Lower leg skin (tissue), 4 donors: ENCODE results near the gene ARHGEF4. TPM values are rescaled to one million over a fixed set of nuclear protein-coding genes. Genes with fewer than 3 reads are reported as not detected.
A peak's percentile ranks its signal among the peaks of the same experiment; 100 is the strongest.

Source experiments
- DNase-seq, 2 donors: peaks; one replicate each; pipeline ENCODE4 v3.0.0-alpha.2; 2019; ENCODE audit warnings: low spot score in 2 of 2
- H3K4me3 ChIP-seq: fragments of 200-600 bp; sonication (generic); 2 replicates; pipeline ENCODE4 v1.5.1; 2017; ENCODE audit warnings: mild to moderate bottlenecking, low read depth; ENCODE audit not compliant: poor library complexity, severe bottlenecking
- POLR2A ChIP-seq, 2 donors: fragments of 450-650 bp; IDR thresholded peaks; one replicate each; pipeline ENCODE4 v1.6.1; 2016 to 2017; ENCODE audit warnings: antibody characterized with exemption in 2 of 2, mild to moderate bottlenecking in 1 of 2, moderate library complexity in 1 of 2
- WGBS, 2 donors: methylation state at CpG; one replicate each; pipeline ENCODE4 v1.1.5; 2018; 5-methylcytosine and 5-hydroxymethylcytosine counted together
- intact Hi-C: fragments of 100-400 bp; cut with DNase I; formaldehyde crosslinking; loops from one replicate; pipeline ENCODE4 v1.15.0; 2023; ENCODE audit warnings: low total_unique reads
- total RNA-seq, 4 donors: library from RNA; depleted of rRNA; stranded (reverse); fragments of >200 nt; gene quantifications; one replicate each; pipeline ENCODE4 v1.1.0, GENCODE V29; 2016
- TF ChIP-seq, protein P1 (sequence below), 3 donors: fragments of 450-650 bp; IDR thresholded peaks; one replicate each; pipeline ENCODE4 v1.5.1; 2016; ENCODE audit warnings: antibody characterized with exemption in 3 of 3, mild to moderate bottlenecking in 3 of 3, moderate library complexity in 2 of 3

Gene ARHGEF4
- total RNA-seq, 4 donors from 2014 or later, result 106 to 220 (median 120) TPM

DNA sequence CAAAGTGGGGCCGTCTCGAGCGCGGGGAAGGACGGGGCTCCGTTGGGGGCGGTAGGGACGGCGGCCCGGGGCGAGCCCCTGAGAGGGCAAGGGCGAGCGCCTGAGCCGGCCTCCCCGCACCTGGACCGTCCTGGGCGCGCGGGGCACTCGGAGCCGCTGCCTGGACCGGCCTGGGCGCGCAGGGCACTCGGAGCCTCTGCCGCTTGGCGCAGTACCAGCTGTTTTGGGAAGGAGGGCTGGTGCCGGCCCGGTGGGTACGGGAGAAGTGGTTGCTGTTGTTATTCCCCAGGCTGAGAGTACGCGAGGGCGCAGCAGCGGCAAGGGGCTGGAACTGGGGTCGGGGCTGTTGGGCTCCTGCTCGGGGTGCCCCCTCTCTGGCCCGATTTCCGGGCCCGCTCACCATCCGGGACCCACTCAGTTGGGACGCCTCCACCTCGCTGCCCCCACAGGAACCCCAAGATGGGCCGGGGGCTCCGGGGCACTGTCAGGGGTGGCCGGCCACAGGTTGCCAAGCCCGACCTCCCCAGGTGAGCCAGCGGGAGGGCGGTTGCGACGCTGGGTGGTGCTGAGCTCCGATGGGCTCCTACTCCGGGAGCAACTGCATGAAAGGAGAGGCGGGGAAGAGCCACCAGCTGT is 579 bp downstream of the ARHGEF4 start:
- TF ChIP-seq POLR2A (IDR thresholded peaks at IDR 0.05), result no peak
- TF ChIP-seq, protein P1, sequence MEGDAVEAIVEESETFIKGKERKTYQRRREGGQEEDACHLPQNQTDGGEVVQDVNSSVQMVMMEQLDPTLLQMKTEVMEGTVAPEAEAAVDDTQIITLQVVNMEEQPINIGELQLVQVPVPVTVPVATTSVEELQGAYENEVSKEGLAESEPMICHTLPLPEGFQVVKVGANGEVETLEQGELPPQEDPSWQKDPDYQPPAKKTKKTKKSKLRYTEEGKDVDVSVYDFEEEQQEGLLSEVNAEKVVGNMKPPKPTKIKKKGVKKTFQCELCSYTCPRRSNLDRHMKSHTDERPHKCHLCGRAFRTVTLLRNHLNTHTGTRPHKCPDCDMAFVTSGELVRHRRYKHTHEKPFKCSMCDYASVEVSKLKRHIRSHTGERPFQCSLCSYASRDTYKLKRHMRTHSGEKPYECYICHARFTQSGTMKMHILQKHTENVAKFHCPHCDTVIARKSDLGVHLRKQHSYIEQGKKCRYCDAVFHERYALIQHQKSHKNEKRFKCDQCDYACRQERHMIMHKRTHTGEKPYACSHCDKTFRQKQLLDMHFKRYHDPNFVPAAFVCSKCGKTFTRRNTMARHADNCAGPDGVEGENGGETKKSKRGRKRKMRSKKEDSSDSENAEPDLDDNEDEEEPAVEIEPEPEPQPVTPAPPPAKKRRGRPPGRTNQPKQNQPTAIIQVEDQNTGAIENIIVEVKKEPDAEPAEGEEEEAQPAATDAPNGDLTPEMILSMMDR (IDR thresholded peaks at IDR 0.05), result no peak
- H3K4me3 ChIP-seq, result peak overlapping the region; percentile 33
- intact Hi-C loops, result no loop called here
- no peak for DNase-seq
- WGBS, 2 donors, result 4 to 10% methylated on average over 14 to 21 of the region's 53 CpGs

DNA sequence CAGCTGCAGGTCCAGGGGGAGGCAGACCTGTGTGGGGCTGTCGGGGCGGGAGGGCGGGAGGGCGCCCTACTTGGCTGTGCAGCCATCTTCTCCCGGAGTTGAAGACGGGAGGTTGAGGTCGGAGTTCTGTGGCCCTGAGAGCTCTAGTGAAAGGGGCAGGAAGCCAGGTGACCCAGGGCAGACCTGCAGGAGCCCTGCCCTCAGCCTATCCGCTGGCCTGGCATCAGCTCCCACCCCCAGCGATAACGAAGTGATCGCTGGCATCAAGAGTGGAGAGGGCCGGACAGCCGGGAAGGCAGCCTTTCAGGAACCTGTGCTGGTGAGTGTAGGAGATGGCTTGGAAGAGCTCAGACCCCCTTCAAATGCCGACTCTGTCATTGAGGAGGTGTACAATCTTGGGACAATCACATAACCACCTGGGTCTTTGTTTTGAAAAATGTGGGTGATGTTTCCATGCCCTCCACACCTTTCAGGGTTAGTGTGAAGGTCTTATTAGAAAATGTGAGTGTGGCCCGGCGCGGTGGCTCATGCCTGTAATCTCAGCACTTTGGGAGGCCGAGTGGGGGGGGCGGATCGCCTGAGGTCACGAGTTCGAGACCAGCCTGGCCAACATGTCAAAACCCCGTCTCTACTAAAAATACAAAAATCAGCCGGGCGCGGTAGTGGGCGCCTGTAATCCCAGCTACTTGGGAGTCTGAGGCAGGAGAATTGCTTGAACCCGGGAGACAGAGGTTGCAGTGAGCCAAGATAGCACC is 1.3 kb downstream of the ARHGEF4 start:
- WGBS, 2 donors, result 57 to 77% methylated on average over 21 to 28 of the region's 28 CpGs
- TF ChIP-seq POLR2A (IDR thresholded peaks at IDR 0.05), result no peak
- TF ChIP-seq, protein P1 (IDR thresholded peaks at IDR 0.05), result no peak
- H3K4me3 ChIP-seq, result no peak overlapping the region
- DNase-seq, result no peak
- intact Hi-C loops, result no loop called here

DNA sequence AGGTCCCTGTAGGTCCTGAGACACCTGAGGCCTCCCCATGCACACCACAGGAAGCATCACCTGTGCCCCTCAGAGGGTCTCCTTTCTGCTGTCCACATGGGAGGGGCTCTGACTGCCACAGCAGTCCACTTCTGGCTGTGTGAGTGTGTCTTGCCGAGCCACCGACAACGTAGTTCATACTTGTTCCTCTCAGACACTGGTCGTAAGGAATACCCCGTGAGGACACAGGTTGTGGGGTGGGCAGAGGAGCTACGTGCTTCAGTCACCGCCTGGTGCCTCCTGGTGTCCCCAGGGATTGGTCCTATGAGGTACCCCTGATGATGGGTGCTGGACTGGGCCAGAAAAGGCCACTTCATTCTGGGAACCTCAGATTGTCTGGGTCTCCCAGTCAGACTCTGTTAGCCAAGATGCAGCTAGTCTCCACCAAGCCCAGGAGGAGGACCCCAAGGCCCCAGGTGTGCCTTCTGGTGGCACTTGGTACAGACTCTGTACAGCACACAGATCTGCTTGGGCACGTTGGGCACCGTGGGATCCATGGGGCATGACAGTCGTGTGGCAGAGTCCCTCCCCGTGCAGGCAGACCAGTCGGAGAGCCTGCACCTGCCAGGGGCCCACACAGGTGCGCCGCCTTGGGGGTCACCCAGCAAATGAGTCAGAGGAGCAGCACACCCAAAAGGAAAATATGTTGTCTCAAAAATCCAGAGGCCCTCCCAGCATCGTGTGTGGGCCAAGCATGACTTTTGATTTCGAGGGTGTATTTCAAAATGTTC is 2.5 kb downstream of the ARHGEF4 start:
- DNase-seq, result no peak
- intact Hi-C loops, result no loop called here
- WGBS, 2 donors, result 68 to 76% methylated on average over 14 of the region's 16 CpGs
- TF ChIP-seq, protein P1 (IDR thresholded peaks at IDR 0.05), result no peak
- no peak overlapping the region for H3K4me3 ChIP-seq

DNA sequence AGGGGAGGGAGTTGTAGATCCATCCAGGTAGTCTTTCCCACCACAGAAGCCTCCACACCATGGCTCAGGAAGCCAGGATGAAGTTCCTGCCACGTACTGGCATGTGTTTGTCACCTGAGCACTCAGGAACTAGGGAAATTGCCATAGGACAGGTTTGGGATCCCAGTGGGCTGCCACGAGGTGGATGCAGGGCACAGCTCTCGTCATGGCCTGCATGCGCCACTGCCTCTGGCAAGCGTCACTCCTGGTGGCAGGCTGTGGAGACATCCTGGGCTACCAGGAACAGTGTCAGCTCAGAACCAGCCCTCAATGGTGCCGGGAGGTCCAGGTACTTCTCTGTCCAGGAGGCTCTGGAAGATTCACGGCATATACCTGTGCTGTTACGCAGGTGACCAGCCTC is 3.8 kb downstream of the ARHGEF4 start:
- no peak for DNase-seq
- H3K4me3 ChIP-seq, result no peak overlapping the region
- 80 to 90% methylated on average over 8 of the region's 8 CpGs for WGBS, 2 donors
- TF ChIP-seq, protein P1 (IDR thresholded peaks at IDR 0.05), result no peak
- no peak for TF ChIP-seq POLR2A (IDR thresholded peaks at IDR 0.05)
- intact Hi-C loops, result no loop called here

DNA sequence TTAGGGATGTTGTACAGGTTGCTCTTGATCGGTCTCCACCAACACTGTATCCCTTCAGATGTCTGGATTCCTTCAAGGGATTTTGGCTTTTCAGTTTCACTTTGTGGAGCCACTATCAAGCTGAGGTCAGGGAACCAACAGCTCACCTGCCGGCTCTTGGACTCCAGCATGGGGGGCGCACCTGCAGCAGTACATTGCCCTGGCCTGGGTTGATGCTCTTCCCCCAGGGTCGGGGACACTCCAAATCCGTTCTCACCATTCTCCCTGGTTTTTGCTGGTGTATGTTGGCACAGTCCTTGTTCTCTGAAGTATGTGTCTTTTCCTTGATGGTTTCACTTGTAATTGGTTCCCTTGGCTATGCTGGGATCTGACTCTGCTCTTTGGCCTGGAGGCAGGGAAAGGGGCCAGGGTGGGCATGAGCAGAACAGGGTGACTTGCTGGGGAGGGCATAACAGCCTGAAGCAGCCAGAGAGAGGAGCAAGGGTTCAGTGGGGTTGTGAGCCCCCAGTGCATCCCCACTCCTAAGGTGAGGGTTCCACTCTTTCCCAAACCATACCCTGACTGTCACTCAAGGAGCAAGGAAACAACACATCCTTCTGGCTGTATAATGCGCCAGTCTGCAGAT is 5.1 kb downstream of the ARHGEF4 start:
- WGBS, 2 donors, result 83 to 85% methylated on average over 6 of the region's 6 CpGs
- no peak overlapping the region for H3K4me3 ChIP-seq
- TF ChIP-seq, protein P1 (IDR thresholded peaks at IDR 0.05), result no peak
- no peak for TF ChIP-seq POLR2A (IDR thresholded peaks at IDR 0.05)
- no peak for DNase-seq
- intact Hi-C loops, result no loop called here
